GM18526 (cell line): Measurements from ENCODE around the gene KCNT1.

Experiments used
- POLR2A ChIP-seq: IDR thresholded peaks from 3 replicates; pipeline ENCODE4 v1.6.1; 2011; ENCODE audit not compliant: insufficient read length; ENCODE audit errors: extremely low read depth

The KCNT1 gene

DNA sequence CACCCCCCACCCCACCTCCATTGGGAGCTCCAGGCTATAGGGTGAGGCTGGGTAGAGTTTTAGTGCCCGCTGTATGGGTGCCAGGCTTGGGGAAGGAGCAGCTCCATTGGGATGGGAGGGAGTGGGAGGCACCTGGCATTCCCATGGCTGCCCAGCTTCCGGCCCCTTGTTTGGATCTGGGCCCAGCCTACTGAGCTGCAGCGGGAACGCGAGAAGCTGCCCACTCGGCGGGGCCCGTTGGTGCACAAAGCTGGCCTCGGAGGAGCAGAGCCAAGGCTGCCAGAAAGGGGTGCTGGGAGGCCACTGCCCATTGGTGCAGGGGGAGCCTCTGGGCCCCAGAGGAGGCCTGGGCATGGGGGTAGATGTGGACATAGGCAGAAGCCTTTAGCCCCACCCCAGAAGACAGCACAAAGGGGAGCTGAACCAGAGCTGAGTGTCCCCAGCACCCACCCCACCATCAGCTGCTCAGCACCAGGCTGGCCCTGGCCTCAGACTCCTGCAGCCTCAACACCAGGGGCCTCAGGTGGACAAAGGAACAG is 34.5 kb upstream of the KCNT1 start:
- no peak for TF ChIP-seq POLR2A

DNA sequence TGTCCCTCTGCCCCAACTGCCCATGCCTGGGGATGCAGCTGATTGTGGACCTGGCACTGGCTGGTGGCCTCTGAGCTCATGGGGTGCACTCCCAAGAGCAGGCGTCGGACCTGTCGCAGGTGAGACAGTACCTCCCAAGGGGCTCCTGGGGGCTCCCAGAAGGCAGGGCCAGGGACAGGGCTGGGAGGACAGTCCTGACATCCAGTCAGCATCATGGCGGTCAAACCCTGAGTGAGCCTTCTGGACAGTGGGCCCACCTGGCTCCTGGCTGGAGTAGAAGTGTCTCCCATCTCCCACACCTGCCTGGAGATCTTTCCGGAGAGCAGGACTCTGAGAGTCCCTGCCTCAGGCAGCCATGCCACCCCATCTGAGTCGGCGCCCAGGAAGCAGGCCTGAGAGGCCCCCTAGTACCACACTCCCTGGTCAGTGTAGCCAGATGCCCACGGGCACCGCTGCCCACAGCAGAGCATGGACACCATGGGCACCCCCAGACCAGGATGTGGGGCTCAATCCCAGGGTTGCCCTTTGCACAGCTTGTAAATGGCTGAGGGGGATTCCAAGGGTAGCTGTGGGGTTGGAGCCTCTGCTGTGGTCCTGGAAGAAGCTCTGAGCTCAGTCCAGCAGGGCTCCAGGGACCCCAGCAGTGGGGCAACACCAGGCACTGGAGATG is 32.2 kb upstream of the KCNT1 start:
- no peak for TF ChIP-seq POLR2A

DNA sequence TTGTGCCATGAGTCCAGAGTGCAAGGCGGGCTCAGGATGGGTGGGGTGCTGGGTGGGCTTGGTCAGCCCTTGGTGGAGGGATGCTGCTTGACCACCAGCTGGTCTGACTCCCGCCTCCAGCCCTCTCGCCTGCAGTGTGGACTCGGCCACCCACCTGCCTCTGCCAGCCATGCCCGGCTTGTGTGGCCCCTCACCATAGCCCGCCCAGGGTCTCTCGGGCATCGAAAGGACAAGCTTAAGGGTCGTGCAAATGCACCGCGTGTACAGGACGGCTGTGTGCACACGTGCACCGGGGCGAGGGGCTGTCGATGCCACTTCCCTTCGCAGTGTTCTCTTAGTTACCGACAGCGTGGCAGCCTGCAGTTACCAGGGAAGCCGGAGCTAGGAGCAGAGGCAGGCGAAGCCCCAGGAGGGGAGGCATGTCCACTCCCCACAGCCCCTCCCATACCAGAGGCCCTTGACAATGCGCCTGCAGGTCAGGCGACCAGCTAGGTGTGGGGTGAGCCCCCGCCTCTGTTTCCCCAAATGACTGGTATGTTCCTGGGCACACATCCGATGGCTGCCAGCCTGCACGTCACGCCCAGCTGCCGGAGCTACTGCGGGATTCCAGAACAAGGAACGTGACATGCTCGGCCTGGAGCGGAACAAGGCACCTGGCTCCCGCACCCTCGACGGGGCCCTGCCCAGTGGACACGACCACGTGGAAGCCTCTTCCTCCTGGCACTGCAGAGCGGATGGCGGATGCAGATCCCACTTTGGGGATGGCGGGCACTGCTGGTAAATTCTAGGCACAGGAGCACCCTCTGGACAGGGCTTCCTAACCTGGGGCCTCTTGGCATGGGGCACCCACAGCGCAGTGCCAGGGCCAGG is 31.0 kb upstream of the KCNT1 start:
- TF ChIP-seq POLR2A, result no peak

DNA sequence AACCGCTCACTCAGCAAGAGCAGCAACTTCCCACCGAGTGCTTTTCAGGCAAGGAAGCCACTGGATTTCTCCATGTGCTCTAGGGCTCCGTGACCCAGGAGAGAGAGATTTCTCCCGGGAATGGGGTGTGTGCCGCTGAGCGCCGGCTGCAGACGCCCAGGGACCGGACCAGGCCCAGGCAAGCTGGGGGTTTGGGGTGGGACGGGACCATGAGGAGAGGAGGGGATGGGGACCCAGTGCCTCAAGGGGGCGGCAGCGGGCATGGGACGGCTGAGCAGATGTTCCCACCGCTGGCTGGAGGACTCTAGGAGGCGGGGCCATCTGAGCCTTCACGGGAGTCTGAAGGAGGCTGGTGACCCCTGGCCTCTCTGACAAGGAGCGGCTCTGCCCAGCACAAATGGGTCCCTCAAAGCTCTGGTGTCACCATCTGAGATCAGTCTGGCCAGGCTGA is 30.4 kb upstream of the KCNT1 start:
- TF ChIP-seq POLR2A, result no peak

DNA sequence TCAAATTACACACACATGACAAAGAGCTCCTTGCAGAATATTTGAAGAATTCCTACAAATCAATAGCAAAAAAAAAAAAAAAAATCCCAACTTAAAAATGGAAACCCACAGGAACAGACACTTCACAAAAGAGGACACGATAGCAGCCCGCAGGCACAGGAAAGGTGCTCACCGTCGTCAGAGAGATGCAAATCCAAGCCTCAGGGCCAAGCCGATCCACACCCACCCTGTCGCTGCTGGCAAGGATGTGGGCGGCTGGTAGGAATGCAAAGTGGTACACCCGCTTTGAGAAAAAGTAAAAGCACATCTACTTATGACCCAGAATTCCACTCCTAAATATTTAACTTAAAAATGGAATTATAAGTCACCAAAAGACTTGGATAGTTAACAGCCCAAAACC is 28.0 kb upstream of the KCNT1 start:
- no peak for TF ChIP-seq POLR2A

DNA sequence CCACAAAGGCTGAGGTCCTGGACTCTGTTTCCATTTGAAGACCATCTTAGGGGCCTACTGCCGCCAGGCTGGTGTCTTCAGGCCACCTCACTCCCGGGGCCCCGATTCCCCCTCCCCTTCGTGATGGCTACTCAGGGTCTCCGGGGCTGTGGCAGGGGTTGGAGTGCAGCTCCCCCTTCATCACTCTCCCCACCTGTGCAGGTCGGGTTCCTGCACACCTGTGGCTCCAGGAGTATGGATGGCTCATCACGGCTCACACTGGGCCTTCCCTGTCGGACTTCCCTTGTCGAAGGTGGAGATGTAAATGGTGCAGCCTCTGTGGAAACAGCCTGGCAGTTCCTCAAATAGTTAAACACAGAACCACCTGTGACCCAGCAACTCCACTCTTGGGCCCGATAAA is 27.0 kb upstream of the KCNT1 start:
- TF ChIP-seq POLR2A, result no peak

DNA sequence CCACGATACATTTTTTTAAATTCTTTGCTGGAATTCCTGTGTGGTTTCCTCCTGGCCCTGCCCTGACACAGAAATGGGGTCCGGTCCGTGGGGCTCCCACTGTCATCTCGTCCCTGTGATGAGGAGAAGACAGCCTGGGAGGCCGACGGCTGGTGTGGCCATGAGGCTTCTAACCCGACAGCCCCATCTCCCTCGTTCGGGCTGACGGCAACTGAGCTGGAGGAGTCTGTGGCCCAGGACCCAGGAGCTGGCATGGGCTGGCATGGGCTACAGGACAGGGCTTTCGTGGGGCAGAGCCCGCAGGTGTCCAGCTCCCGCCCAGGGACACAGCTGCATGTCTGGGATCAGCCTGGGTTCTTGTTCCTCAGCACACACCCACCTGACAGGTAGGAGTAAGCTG is 25.1 kb upstream of the KCNT1 start:
- TF ChIP-seq POLR2A, result no peak

DNA sequence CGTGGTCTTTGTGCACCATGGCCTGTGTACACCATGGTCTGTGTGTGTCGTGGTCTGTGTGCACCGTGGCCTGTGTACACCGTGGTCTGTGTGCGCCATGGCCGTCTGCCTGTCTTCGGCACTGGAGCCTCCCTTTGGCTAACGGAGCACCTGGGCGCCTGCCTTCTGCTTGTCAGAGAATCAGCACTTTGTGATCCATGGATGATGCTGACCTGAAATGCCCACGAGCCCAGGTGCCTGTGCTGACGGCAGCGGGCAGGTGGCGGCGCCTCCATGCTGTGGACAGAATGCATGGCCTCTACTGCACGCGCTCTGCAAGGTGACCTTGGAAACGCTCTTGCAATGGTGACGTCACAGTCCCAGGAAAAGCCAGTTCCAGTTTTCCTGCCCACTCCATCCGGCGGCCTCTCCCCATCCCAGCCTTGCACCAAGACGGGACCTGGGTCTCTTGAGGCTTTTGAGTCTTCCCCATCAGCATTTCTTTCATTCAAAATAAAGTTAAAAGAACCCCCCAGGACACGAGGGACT is 24.3 kb upstream of the KCNT1 start:
- TF ChIP-seq POLR2A, result no peak

DNA sequence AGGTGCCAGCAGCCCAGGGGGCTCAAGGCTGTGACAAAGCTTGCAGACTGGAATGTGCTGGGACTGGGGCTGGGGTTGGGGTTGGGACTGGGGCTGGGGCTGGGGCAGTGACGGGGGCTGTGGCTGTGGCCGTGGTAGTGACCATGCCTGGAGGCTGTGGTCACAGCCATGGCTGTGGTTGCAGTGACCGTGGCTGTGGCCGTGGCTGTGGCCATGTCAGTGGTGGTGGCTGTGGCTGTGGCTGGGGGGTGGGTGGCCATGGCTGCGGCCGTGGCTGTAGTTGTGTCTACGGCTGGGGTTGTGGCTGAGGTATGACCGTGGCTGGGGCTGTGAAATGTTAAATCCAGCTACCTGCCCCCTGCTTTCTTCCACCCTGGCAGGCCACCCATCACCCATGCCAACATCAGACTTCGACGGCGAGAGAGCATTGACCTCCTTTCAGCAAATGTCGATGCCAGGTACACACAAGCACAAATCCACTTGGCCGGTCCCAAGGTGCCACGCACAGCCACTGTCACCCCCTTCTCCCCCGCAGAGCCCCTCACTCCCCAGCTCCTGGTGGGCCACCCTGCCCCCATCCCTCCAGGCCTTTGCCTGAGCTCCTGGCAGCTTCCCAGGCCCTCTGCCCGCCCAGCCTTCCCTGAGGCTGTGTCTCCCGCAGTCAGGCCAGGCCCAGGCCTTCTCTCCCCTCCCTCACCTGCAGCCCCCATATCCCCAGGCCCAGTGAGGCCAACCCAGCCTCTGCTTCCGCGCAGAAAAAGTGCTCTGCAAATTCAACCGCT is 23.6 kb upstream of the KCNT1 start:
- no peak for TF ChIP-seq POLR2A

DNA sequence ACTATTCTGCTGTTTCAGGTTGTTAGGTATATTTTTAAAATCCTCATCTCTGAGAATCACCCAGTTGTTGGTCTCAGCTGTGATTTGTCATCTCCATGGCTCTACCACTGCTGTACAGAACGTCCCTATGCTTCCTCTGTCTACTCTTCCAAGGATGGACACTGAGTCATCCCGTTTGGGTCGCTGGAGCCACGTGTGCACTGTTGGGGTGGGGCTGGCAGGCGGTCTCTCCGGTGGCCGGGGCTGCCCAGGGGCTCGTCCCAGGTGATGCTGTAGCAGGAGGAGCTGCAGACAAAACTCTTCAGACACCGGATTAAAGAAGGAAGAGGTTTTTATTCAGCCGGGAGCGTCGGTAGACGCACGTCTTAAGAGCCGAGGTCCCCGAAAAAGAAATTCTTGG is 21.9 kb upstream of the KCNT1 start:
- no peak for TF ChIP-seq POLR2A

DNA sequence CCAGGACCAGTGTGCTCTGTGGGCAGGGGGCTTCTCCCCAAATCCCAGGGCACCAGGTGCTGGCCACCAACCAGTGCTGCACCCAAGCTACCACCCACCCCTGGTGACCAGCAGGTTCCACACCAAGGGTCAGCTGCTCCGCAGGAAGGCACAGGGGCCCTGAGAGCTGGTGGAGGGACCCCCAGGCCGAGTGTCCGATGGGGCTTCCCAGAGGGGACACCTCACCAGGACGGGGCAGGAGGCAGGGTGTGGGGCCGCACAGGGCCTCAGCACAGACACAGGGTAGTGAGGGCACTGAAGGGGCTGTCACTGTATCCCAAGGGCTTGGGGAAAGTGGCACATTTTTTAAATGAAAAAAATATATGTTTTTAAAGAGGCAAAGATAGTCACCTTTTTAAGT is 20.8 kb upstream of the KCNT1 start:
- no peak for TF ChIP-seq POLR2A

DNA sequence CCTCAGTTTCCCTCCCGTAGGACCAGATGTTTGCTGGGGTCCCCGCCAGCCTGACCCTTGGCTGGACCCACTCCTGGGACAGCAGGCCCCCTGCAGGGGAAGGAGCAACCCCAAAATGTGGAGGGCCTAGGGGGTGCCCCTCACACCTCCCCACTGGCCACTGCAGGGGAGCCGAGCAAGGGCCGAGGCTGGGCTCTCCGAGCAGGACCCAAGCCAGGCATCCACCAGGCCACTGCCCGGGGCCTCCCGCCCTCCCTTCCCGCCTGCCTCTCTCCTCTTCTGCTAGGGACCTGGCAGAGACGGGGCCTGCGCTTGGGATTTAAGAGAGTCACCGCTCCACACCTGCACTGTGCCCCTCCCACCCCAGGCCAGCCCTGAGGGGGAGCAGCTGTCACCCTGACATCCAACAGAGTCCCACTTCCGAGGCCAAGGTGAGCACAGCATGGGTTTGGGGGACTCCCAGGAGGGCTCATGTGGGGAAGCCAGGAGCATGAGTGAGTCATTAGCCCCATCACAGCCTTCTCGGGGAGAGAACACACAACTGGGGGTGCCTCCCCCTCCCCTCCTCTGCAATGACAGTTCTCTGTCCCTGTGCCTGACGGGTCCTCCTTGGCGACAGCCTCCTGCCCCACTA is 18.5 kb upstream of the KCNT1 start:
- no peak for TF ChIP-seq POLR2A

DNA sequence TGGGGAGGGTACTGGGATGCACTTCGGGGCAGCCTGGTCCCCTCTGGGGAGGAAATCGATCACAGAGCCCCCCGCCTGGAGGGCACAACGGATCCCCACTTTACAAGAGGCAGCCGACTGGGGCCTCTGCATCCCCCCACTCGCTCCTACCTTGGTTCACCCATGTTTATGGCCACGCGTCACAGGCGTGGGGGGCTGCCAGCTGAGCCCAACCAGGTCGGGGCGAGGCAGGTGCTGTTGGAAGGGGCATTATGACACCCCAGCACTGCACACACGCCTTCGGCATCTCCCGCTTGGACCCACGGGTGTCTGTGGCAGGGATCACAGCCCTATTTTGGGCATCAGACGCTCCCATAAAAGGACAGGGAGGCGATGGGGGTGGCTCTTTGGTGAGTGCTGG is 17.3 kb upstream of the KCNT1 start:
- no peak for TF ChIP-seq POLR2A

DNA sequence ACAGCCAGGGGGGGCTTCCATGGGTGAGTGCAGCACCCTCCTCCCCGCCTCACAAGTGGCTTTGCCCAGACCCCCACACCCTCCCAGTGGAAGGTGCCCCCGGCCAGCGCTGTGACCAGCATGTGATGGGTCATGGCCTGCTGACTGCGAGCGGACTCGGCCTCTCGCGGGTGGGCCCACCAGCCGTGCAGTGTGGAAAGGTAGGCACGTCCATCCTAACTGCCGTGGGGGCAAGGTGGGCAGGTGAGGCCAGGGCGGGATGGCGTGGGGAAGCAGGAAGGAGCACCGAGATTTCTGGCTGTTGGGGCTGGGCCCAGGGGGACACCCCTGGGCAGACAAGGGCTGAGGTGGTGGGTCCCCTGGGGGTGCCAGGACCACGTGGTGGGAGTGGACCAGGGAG is 14.8 kb upstream of the KCNT1 start:
- no peak for TF ChIP-seq POLR2A

DNA sequence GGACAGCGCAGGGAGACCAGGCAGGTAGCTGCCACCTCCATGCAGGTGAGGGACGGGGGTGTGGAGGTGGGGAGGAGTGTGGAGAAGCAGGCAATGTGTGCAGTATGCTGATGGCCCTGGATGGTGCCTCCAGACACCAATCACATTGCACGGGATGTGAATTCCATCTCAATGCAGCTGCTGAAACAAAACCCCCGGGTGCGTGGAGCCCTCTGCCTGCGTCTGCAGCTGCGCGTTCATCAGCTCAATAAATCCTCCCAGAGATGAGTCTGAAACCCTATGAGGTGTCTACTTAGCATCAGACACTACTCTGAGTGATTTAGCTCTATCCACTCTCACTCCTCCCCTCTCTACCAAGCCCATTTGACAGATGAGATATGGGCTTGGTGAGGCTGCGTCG is 13.0 kb upstream of the KCNT1 start:
- no peak for TF ChIP-seq POLR2A
